Measurements from ENCODE around the gene SLC19A1. TPM values are rescaled to one million over a fixed set of nuclear protein-coding genes. Genes with fewer than 3 reads are reported as not detected.

The SLC19A1 gene
- polyA plus RNA-seq, 1 of the 3 experiments (the other 2 are of a cell fraction) = 15.0 TPM

GRCh38 chr21:45457832-45458172, 84.4 kb downstream of the SLC19A1 start:
- Histone ChIP-seq H2AFZ (ENCODE audit: low read depth) (no peak overlapping the region), H3K4me1 (ENCODE audit: control insufficient read depth in 1 of 2, insufficient read depth in 2 of 2, low read depth in 1 of 2, low read length in 1 of 2) (peaks cover 0 to 13% of the 10 kb centered on the region in 2 experiments; a peak in 1 of 4 replicates), H3K4me2 (no peak overlapping the region), H3K9me3 (no peaks in the 10 kb centered on the region), H3K4me3 (ENCODE audit: low read depth in 2 of 2, low read length in 1 of 2) (no peak overlapping the region), H3K79me2 (ENCODE audit: insufficient read depth) (peaks cover 73% of the 10 kb centered on the region), H3K9ac (no peak overlapping the region), H3K27ac (ENCODE audit: low read depth in 2 of 2, low read length in 1 of 2) (no peak overlapping the region), H3K36me3 (replicated peaks in 1 of 2; ENCODE audit: control insufficient read depth in 1 of 2, insufficient read depth in 2 of 2, low read length in 1 of 2) (peaks cover 0 to 5% of the 10 kb centered on the region in 2 experiments), H3K9me2 (no peaks in the 10 kb centered on the region), H3K27me3 (ENCODE audit: insufficient read depth) (no peaks in the 10 kb centered on the region), H4K20me1 (ENCODE audit: insufficient read depth) (peaks cover 55% of the 10 kb centered on the region), H3F3A (replicated peaks; ENCODE audit: insufficient read depth) (peaks cover 4% of the 10 kb centered on the region)
- DNase-seq = no peak
- TF ChIP-seq YY1 (IDR thresholded peaks at IDR 0.05; ENCODE audit: low read depth) (no peak), RAD21 (IDR thresholded peaks at IDR 0.05; ENCODE audit: low read length) (no peak), EP300 (IDR thresholded peaks at IDR 0.05; ENCODE audit: borderline replicate concordance in 1 of 2, low read depth in 1 of 2, low read length in 1 of 2) (no peak), RFX5 (IDR thresholded peaks at IDR 0.05; ENCODE audit: low read length) (no peak), USF1 (IDR thresholded peaks at IDR 0.05; ENCODE audit: borderline replicate concordance, low read depth) (no peak), EZH2phosphoT487 (IDR thresholded peaks at IDR 0.05; ENCODE audit: borderline replicate concordance, low read depth) (no peak)
- CTCF ChIA-PET = interaction anchor here (1.3 to 2.2 kb wide), 2 partner anchors 18 to 165 kb away, joined by 4 to 5 read pairs; no protein-coding TSS in a partner anchor
- POLR2A ChIA-PET = interaction anchor here (0.6 kb wide), 1 partner anchor 305 kb away, joined by 4 read pairs; no protein-coding TSS in a partner anchor
- WGBS (ENCODE audit: low lambda C conversion rate) = 94% methylated on average over 5 of the region's 9 CpGs

- ChIA-PET POLR2A (interaction anchor here (0.6 kb wide), 1 partner anchor 304 kb away, joined by 4 read pairs; no protein-coding TSS in a partner anchor), CTCF (interaction anchor here (1.3 to 2.2 kb wide), 2 partner anchors 17 to 165 kb away, joined by 4 to 5 read pairs; no protein-coding TSS in a partner anchor)
- WGBS (ENCODE audit: low lambda C conversion rate) = 93% methylated on average over 8 of the region's 25 CpGs
- no peak overlapping the region for H3K27ac ChIP-seq (ENCODE audit: low read depth in 2 of 2, low read length in 1 of 2)
- peaks cover 59% of the 10 kb centered on the region for H4K20me1 ChIP-seq (ENCODE audit: insufficient read depth)
- H3K27me3 ChIP-seq (ENCODE audit: insufficient read depth) = no peaks in the 10 kb centered on the region
- no peaks in the 10 kb centered on the region for H3K9me2 ChIP-seq
- peaks cover 9% of the 10 kb centered on the region for H3F3A ChIP-seq (replicated peaks; ENCODE audit: insufficient read depth)
- H2AFZ ChIP-seq (ENCODE audit: low read depth) = no peak overlapping the region
- TF ChIP-seq YY1 (IDR thresholded peaks at IDR 0.05; ENCODE audit: low read depth) = no peak
- no peak for TF ChIP-seq CHD2 (IDR thresholded peaks at IDR 0.05; ENCODE audit: low read length, partially characterized antibody)
- TF ChIP-seq MXI1 (IDR thresholded peaks at IDR 0.05; ENCODE audit: low read depth, low read length) = no peak
- no peak for TF ChIP-seq MAX (IDR thresholded peaks at IDR 0.05; ENCODE audit: low read depth)
- no peak for TF ChIP-seq ZBTB33 (IDR thresholded peaks at IDR 0.05; ENCODE audit: borderline replicate concordance, low read depth)
- TF ChIP-seq REST (IDR thresholded peaks at IDR 0.05; ENCODE audit: low read depth, low read length) = no peak
- TF ChIP-seq JUND (IDR thresholded peaks at IDR 0.05) = no peak
- TF ChIP-seq FOXM1 (IDR thresholded peaks at IDR 0.05; ENCODE audit: low read depth) = no peak
- no peak for TF ChIP-seq GABPA (IDR thresholded peaks at IDR 0.05; ENCODE audit: low read depth)
- TF ChIP-seq RAD21 (IDR thresholded peaks at IDR 0.05; ENCODE audit: low read length) = no peak
- H3K9ac ChIP-seq = no peak overlapping the region
- peaks cover 0 to 5% of the 10 kb centered on the region in 2 experiments for H3K36me3 ChIP-seq (replicated peaks in 1 of 2; ENCODE audit: control insufficient read depth in 1 of 2, insufficient read depth in 2 of 2, low read length in 1 of 2)
- no peak overlapping the region for H3K4me3 ChIP-seq (ENCODE audit: low read depth in 2 of 2, low read length in 1 of 2)
- no peak overlapping the region for H3K4me2 ChIP-seq
- peaks cover 69% of the 10 kb centered on the region for H3K79me2 ChIP-seq (ENCODE audit: insufficient read depth)
- no peak for DNase-seq
- H3K4me1 ChIP-seq (ENCODE audit: control insufficient read depth in 1 of 2, insufficient read depth in 2 of 2, low read depth in 1 of 2, low read length in 1 of 2) = peaks cover 0 to 13% of the 10 kb centered on the region in 2 experiments; a peak in 1 of 4 replicates
- no peaks in the 10 kb centered on the region for H3K9me3 ChIP-seq
These were observed 84.9 kb downstream of the SLC19A1 start for GRCh38 chr21:45457161-45457831.

Data from SK-N-SH (cell line).